GM21528 (cell line): Measurements from ENCODE around the gene TSHZ2.

ENCODE experiments used
- ATAC-seq: cut with Tn5 transposase; IDR thresholded peaks from one replicate; pipeline ENCODE4 v1.9.1; 2021; ENCODE audit warnings: mild to moderate bottlenecking, moderate library complexity; ENCODE audit not compliant: unreplicated experiment, low FRiP score

TSHZ2 gene

DNA sequence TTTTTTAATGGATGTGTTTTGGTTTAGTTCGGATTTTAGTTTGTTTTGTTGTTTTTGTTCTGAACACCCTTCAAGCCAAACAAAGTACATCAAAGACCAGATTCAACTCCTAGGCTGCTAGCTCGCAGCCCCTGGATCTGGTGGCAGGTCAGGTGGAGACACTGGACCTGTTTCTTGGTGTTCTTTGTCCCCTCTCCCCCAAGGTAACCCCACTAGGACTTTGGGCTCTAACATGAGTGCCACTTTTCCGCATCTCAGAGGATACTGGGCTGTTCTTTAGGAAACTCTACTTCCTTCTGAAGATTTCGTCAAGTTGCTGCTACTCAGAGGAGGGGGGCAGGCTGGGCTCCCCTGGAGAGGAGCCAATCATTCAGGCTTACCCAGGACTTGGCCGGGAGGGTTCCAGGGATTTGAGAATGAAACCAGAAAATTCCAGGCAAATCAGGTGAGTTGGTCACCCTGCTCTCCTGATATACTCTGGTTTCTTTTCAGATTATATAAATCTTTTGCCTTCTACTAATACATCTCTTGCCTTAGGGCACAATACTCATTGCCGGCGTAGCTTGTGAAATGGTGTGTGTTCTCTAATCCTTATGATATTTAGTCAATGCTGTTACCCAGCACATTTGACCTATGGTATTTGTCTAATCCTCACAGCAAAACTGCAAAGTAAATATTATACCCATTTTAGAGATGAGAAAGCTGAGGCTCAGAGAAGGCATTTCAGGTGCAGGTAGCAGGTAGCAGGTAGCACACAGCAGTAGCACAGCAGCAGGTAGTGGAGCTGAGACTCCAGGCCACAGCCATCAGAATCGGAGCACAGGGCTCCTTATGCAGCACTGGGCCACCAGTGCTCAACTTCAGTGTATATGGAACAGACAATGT is 291.6 kb downstream of the TSHZ2 start:
- ATAC-seq = no peak

DNA sequence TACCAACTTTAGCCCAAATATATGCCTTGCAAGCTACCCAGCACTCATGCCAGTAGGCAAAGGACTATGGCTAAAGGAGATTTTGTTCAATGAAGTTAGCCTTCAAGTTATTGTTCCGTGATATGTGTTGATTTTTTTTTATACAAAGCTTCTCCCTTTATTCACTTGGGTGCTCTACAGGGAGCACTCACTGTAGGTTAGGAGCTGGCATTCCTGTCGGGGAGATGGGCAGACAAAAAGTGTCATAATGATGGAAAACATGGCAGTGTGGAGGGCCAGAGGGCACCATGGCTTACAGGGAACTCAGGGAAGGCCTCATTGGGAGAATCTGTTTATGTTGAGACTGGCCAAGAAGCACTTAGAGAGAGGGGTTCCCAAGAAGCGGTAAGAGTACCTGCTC is 292.4 kb downstream of the TSHZ2 start:
- no peak for ATAC-seq

DNA sequence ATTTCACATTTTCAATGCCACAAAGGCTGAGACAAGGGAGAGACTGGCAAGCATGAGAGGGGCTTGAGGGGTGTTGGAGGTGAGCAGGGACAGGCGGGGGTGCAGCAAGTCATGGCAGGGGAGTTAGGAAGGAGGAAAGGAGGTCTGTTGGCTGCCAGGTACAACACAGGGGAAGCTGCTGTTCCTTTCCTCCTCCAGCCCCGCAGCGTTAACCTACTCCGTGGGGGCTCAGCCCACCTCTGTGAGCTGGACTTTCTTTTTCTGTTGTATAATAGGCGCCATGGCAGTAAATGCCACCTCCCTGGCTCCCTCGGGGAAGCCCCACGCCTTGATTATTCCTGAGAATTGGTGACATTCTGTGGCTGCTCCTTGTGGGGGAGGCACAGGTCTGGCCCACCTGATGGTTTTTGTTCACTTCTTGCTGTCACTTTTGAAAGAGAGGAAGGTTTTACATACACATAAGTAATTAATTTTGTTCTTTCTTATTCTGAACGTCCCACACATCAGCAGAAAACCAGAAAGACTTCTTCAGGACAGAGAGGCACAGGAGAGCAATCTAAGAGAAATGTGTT is 293.2 kb downstream of the TSHZ2 start:
- ATAC-seq = no peak

DNA sequence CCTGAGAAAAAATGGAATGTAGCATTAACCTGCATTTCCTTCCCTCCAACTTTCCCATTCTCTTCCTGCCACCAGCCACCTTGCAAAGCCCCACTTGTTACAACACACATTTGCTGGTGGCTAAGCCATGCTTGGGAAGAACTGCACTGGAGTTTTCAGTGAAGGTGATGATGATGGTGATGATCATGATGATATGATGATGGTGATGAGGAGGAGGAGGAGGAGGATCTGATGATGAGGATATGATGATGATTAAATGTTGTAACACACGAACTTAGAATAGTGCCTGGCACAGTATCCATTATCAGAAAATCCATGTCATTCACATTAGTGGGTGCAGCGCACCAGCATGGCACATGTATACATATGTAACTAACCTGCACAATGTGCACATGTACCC is 297.2 kb downstream of the TSHZ2 start:
- ATAC-seq = no peak

DNA sequence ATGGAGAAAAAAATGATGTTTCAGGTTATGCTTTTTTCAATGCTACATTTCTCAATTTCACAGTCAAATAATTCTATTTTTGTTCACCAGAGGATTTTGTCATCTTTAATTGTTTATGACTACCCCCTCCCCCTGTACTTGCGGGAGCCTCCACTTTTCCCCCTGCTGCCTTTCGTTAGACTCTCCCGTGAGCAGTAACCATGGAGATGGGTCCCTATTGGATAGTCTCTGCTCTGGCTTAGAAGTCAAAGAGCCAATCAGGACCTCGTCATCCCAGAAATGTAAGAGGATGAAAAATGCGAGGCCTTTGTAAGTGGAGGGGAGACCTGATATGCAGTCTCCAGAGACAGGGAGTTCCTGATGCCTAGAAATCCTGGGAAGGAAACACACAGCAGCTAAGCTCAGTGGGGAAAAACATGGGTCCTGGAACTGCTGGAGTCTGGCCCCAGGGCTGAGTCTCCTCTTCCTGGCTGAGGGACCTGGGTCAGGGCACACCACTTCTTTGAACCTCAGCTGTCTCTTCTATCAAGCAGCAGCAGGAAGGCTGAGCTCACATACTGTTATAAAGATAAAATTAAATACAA is 298.7 kb downstream of the TSHZ2 start:
- ATAC-seq = no peak

DNA sequence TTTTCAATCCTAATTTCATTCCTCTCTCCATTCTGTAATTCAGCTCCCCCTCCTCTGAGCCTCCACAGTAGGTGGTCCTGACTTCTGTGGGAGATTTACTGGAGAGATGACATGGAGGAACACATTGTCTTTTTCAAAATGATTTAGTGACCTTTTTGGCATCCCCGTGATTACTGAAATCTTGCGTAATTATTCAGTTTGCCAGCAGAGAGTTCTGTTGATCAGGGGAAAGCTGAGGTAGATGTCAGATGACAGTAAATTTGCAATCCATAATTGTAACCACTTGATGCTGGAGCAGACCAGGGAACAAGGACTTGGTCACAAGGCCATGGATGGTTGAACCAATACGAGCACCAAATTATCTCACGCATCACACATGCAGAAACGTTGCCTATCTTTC is 302.2 kb downstream of the TSHZ2 start:
- no peak for ATAC-seq

DNA sequence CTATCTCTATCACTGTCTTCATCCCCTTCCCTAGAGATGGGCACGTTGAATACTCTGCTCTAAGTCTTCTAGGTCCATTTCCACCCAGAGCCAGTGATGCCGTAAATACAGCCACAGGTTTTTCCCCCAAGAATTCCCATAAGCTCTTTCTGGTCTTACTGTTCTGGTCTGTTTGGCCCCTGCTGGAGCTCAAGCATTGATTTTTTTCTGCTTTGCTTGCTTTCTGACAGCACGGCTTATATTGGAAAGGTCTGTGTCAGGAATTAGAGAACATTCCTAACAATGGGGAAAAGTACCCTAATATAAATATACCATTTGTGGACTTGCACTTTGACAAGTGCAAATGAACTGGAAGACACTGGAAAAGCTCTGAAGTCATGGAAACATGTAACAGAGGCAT is 302.6 kb downstream of the TSHZ2 start:
- ATAC-seq = no peak

DNA sequence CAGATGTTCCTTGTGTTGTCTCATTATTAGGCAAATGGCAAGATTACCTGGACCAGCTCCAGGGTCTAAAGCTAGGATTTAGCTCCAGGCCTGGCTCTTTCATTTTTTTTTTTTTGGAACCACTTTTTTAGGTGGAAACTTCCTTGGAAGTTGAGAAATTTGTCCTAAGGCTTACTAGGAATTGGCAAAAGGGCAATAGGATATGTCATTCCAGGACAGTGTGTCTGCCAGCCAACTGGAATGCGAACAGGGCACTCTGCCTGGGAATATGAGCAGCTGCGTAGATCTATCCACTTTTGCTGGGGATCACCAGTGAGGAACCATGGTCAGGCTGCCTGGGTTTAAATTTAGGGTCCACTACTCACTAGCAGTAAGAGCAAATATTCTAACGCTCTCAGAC is 304.0 kb downstream of the TSHZ2 start:
- ATAC-seq = no peak

DNA sequence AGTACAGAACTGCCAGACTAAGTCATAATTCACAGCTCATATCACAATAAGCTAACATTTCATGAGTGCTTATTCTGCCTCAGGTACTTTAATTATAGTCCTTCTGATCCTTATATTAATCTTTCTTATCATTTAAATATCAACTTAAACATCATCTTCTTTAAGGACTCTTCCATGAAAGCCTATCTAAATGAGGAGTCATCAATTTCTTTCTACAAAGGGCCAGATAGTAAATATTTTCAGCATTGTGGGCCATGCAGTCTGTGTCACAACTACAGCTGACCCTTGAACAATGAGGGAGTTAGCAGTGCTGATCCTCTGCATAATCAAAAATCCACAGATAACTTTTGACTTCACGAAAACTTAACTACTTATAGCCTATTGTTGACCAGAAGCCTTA is 306.4 kb downstream of the TSHZ2 start:
- ATAC-seq = no peak

DNA sequence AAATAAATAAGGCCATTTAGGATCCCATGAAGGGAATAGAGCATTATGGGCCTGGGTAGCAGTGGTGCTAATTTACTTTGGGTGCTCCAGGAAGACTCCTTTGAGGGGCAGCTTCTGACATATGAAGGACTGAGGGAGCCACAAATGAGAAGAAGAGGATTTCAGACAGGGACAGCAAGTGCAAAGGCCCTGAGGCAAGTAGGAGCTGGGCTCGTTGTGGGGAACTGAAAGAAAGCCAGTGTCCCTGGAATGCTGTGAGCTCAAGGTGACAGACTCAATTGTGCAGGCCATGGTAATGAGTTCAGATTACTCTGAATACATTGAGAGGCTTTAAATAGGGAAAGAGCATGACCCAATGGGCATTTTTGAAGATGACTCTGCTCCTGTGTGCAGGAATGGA is 307.6 kb downstream of the TSHZ2 start:
- ATAC-seq = no peak

DNA sequence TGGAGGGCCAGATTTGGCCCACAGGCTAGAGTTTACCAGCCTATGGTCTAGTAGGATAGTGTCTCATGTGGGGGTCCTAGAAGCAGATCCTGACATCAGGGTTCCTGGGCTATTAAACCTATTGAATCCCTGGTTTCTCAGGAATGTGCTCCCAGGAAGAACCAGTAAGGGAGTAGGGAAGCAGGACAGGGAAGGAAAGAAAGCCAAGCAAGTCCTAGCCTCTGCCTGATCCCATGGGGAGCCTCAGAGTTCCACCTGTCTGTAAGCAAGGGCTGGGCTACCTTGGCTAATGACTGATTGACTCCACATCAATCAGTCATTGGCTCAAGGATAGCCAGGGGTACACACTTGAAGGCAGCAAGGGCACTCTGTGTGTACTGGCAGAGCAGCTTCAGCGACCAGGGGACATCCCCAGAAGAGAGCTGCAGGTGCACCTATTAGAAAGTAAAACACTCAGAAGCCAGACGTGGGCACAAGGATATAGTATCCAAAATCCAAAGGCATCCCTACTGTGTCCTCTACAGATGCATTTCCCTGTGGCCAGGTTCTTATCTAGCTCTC is 309.5 kb downstream of the TSHZ2 start:
- ATAC-seq = no peak

DNA sequence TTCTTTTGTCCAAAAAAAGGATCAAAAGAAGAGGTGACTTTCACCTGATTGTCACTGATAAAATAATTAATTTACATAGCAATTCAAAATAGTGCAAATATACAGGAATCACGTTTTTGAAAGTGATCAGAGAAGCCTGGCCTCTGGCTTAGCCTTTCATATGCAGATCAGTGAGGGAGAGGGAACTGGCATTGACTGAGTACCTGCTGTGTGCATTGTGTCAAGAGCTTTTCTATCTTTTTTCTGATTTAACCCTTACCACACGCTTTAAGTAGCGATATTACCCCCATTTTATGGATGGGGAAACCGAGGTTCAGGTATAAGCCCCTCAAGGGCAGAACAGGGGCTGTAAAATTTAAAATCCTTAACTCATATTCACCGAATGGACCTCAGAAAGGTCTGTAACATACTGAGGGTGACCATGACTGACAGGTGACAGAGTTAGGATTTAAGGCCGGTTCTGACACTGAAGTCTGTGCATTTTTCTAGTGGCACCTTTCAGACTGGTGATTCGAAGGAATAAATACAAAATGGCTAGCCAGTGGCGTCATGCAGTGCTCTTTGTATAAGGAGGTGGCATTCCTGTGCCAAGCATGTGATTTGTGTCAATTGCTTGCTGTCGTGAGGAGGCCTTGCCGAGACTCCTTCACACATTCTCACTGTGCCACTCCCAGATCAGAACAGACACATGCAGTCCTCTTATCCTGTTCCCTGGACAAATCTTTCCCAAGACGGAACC is 310.2 kb downstream of the TSHZ2 start:
- no peak for ATAC-seq

DNA sequence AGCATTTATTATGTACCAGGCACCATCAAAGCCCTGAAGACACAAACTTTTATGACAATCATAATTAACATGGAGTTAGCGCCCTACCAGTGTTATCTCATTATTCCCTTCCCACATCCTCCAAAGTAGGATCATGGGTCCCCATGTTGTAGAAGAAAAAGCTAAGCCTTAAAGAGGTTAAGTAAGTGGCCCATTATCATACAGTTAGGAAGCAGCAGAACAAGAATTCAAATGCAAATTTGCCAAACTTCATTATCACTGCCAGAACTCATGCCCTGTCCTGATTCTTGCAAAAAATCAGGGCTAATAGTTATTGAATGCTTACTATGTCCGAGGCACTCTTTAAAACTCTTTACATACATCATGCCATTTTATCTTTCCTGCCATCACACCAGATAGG is 310.9 kb downstream of the TSHZ2 start:
- no peak for ATAC-seq

DNA sequence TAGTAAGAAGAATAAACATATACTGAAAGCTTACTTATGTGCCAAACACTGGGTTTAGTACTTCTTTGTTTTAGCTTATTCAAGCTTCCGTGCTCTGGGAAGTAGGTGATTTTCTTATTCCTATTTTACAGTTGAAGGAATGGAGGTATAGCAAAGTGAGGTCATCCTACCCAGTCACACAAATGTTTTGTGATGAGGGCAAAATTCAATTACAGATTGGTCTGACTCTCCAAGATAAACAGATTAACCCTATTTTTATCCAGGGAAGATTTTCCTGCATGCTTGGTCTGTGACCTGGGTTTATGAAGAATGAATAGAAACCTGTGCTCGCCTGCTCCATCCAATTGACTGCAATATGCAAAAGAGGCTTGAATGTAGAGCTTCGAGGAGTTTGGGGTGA is 311.4 kb downstream of the TSHZ2 start:
- no peak for ATAC-seq

DNA sequence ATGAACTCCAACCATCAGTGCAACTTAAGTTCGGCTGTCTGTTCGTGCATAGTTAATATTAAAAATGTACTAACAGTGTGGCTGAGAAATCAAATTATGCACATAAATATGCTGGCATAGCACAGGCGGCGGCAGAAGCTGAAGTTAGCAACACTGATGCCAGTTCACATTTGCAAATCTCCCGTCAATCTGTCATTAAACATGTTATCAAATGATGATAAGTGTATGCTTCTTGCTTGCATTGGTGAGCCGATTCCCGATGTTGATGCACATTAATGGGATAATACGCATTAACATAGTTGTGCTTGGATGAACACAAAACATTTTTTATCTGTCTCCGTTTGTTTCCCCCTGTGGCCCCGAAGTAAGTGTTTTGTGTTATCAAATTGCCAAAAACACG is 312.1 kb downstream of the TSHZ2 start:
- ATAC-seq = no peak

DNA sequence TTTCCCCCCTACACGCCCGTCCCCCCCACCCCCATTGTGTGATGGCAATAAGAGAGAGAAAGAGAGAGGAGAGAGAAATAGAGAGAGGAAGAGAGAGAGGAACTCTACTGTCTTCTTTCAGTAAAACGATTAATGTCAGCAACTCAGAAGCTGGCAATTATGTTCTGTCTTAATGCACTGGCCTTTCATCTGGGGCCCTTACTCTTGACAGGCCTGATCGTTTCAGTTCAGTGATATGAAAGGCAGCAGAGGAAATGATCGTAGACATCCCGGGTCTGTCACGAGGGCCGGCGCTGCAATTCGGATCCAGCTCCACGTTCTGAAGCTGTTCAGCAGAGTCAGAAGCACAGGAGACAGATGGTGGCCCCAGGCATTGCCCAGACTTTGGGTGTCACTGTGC is 312.5 kb downstream of the TSHZ2 start:
- ATAC-seq = no peak

DNA sequence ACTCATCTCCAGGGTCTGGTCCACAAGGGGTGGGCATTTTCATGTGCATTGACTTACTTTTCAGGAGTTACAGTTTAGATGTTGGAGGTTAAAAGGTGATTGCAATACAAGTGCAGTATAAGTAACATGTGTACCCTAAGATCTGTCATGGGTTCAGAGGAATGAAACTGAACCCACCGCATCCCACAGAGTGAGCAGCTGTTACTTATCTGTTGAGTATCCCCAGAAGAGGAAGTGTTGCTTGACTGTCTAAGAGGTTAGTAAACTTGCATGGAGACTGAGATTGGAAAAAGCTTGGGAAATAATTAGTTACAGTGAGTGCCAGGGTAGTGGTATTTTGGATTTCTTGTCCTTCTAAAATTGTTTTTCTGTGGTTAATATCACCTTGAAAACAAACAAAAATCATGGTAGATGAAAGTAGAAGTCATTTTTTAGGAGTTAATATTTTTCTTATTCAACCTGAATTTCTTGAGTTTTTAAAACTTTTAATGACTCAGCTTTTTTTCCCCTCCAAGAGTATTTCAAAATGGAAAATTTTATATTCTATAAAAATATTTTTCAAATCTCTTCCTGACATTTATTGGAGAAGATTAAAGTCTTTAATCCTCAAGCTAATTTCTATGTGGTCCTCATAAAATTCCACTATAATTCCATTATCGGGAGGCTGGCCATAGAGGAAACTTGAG is 315.3 kb downstream of the TSHZ2 start:
- no peak for ATAC-seq

DNA sequence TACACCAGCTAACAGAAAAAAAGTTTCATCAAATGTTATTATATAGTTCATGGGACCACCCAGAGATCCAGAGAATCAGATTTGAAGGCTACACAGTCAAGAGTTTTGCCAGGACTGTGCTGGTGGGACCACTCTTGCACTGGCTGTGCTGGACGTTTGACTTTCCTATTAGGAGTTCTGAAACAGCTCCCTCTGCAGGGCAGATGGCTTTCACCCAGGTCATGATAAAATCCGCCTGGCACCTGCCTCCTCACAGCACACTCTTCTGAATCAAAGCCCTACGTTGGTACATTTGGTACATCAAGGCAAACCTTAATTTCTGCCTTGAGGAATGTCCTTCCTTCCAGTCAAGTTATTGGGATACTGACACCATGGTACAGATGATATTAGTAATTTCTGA is 319.4 kb downstream of the TSHZ2 start:
- ATAC-seq = no peak

DNA sequence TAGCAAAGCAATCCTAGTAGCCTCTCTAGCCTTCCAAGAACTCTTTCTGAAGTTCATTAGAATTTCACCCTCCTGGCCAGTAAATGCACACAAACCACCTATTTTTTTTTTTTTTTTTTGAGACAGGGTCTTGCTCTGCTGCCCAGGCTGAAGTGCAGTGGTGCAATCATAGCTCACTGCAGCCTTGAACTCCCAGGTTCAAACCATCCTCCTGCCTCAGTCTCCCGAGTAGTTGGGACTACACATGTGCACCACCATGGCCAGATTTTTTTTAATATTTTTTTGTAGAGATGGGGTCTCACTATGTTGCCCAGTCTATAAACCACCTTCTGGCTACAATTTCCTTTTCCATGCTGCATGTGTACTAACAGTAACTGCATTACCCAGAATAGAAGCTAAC is 320.2 kb downstream of the TSHZ2 start:
- ATAC-seq = no peak

DNA sequence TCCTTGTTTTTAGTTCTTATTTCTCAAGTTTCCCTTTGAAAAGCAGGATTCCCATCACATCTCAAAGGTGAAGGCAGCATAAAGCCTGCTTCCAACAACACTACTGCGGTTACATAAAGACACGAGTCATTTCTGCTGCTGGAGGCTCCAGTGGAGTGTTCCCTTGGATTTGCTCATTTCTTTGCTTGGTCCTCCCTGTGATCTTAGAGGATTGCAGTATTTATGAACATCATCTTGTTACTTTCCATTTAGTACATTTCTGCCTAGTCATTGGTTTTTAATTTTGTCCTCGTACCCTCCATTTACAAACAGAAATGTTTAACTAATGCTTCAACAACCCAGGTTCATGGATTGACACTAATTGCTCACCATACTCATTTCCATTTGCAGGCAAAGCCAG is 322.6 kb downstream of the TSHZ2 start:
- no peak for ATAC-seq
